Activated naive CD8-positive, alpha-beta T cell treated with anti-CD3 and anti-CD28 coated beads, Interleukin-2, amount 50 U/mL, for 24 hours (primary cell): ENCODE measurements around the gene SMAD3.

Experiments used
- ATAC-seq: fragments of 150-1000 bp; cut with Tn5 transposase; one replicate; pipeline ENCODE4 v1.10.0; 2021
- DNase-seq: peaks from one replicate; pipeline ENCODE4 v3.0.0; 2021
- H3K27ac Mint-ChIP-seq: one replicate; pipeline ENCODE4 v1.8.0; 2021; ENCODE audit warnings: mild to moderate bottlenecking, mixed read lengths
- H3K27me3 Mint-ChIP-seq: one replicate; pipeline ENCODE4 v1.8.0; 2021; ENCODE audit warnings: mixed read lengths
- H3K36me3 Mint-ChIP-seq: one replicate; pipeline ENCODE4 v1.8.0; 2021; ENCODE audit warnings: low read depth, mixed read lengths
- H3K4me1 Mint-ChIP-seq: one replicate; pipeline ENCODE4 v1.8.0; 2021; ENCODE audit warnings: mixed read lengths
- H3K4me3 Mint-ChIP-seq: one replicate; pipeline ENCODE4 v1.8.0; 2021; ENCODE audit warnings: mild to moderate bottlenecking, moderate library complexity, mixed read lengths
- H3K9me3 Mint-ChIP-seq: one replicate; pipeline ENCODE4 v1.8.0; 2021; ENCODE audit warnings: mixed read lengths

Gene SMAD3

DNA sequence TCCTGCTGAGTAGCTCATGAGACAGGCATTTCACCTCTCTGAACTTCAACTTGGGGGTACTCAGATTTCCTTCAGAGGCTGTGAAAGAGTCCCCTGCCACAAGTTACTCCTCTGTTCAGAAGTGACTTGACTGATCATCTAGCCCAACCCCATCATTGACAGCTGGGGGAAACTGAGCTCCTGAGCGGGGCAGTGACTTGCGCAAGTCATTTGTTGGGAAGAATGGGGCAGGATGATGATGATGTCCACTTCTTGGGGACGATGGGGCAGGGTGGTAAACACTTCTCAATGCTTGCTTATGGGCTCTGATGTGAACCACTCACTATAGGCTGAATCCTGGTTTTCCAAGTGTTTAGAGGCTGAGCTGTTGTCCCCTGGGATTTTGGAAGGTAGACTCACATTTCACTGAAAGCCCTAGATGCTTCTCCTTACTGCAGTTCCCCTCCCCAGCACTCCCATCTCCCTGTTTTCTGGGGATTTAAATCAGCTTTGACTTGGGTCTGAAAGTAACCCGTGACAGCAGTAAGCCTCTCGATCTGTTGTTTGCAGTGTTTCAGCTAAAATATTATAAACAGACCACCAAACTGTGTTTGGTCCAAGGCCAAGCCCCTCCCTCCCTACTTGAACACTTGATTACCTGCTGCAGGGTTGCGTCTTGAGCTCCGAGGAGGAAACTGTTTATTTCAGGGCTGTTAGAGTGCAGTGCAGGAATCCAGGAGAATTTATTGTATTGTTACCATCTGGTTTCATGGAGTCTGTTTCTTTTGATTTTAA is 25.1 kb downstream of the SMAD3 start:
- Mint-ChIP-seq H3K36me3 (peaks cover 1% of the 10 kb centered on the region), H3K9me3 (no peaks in the 10 kb centered on the region), H3K27me3 (peaks cover 2% of the 10 kb centered on the region), H3K27ac (peak overlapping the region; percentile 77), H3K4me1 (peaks cover 87% of the 10 kb centered on the region), H3K4me3 (no peak overlapping the region)
- DNase-seq: no peak
- no peak for ATAC-seq

DNA sequence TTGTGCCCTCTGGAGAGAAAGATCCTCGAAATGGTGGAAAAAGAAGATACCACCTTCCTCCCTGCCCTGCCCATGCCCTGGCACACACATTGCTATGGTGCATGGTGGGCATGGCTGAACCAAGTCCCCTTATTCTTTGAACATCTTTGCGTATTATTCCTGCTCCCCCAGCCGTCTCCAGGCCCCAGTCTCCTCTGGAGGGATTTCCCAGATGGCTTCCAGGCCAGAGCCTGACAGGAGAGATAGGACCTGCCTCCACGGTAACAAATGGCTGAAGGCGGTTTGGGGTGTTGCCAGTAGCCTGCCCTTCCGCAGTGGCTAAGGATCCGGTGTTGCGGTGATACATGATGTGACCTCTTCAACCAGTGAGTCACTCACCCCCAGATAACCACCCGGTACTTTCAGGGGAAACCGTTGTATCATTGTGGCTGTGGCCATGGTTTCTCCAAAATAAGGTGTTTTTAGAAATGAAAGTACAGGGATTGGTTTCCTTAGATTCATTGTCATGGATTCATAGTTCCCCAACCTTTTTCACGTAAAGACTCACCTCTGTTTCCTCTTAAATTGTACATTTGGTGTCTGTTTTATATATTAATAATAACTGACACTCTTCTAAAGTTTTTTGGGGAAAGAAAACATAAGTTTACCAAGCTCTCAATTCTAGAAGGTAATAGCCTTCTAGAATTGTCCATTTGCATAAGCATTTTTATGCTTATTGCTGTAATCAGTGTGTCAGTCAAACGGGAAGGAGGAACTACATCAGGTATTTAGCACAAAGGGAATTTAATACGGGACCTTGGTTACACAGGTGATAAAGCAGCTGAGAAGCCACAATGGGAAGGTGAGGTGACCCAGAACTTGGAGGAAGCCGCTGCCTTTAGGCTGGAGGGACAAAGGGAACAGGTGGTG is 25.9 kb downstream of the SMAD3 start:
- ATAC-seq (peak; percentile 84), DNase-seq (peak; percentile 77)
- peak overlapping the region; percentile 77 for H3K27ac Mint-ChIP-seq
- H3K4me3 Mint-ChIP-seq: no peak overlapping the region
- peaks cover 87% of the 10 kb centered on the region for H3K4me1 Mint-ChIP-seq
- H3K36me3 Mint-ChIP-seq: peaks cover 1% of the 10 kb centered on the region
- H3K9me3 Mint-ChIP-seq: no peaks in the 10 kb centered on the region
- peaks cover 2% of the 10 kb centered on the region for H3K27me3 Mint-ChIP-seq

DNA sequence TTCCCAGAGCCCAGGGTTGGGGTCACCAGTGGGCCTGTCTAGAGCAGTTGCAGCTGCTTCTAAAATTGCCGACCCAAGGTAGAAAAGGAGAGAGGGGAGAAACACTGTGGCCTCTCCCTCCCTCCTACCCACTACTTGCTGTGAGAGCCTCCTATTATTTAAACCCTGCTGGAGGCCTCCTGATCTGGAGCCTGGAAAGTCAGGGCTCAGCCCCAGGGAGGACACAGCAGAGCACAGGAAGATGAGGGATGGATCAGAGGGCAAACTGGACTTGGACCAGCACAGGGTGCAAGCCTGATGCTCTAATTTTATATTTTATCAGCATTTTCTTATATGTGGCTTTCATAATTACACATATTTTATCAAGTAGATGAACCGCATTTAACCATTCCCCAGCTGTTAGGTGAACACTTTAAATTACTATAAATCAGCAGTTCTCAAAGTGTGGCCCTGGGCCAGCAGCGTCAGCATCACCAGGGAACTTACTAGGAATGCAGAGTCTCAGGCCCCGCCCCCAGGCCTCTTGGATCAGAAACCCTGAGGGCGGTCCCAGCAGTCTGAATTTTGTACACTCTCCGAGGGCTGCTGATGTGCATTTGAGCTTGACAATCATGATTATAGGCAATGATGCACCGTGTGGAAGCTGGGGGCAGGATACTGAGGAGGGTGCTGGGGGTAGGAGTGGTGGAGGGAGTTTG is 26.7 kb downstream of the SMAD3 start:
- Mint-ChIP-seq H3K4me3 (no peak overlapping the region), H3K27ac (peak overlapping the region; percentile 77), H3K9me3 (no peaks in the 10 kb centered on the region), H3K27me3 (peaks cover 2% of the 10 kb centered on the region), H3K36me3 (peaks cover 2% of the 10 kb centered on the region), H3K4me1 (peaks cover 87% of the 10 kb centered on the region)
- DNase-seq: no peak
- ATAC-seq: no peak

DNA sequence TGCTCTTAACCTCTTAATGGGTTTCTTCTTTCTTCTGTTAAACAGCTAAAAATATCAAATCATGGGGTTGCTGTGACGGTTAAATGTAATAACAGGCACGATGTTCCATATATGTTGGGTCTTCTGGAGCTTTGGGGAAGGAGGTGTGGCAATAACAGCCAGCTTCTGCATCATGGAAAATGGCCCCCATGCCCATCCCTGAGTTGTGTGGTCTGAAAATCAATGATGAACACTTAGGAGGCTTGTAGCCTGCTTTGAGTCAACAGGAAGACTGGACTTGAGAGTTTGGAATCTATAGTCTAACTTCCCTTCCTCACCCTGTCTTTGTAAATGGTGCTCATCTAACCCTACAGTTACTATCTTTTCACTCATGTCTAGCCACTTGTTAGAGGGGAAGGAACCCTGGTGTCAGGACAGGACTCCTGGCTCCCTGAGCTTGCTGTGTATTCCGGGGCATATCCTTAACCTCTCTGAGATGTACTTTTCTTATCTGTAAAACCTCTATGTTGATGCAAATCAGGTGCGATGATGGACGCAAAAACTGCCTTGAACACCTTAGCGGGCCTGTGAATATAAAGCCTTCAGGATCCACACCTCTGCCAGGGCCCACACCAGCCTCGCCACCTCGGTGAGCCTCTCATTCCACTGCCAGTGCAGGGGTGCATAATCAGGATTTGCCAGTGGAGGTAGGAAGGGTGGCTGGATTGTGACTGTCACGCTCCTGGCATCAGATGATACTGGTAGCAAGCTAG is 27.5 kb downstream of the SMAD3 start:
- Mint-ChIP-seq H3K4me1 (peaks cover 87% of the 10 kb centered on the region), H3K27me3 (peaks cover 2% of the 10 kb centered on the region), H3K9me3 (no peaks in the 10 kb centered on the region), H3K36me3 (peaks cover 9% of the 10 kb centered on the region), H3K27ac (peak overlapping the region; percentile 34), H3K4me3 (no peak overlapping the region)
- DNase-seq: no peak
- no peak for ATAC-seq

DNA sequence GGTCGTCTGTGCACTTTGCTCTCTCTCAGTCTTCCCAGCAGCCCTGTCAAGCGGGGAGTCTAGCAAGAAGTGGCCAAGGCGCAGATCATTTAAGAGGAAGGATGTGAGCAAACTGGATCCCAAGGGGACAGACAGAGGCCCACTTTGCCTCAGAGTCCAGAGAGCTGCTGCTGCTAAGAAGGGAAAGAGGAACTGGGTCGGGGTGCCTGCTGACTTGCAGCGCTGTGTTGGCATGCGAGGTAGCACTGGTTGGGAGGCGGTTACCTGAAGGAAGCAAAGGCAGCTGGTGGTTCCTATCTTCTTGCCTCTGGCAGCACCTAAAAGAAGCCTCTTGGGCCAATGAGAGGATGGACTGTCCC is 28.1 kb downstream of the SMAD3 start:
- no peak overlapping the region for H3K4me3 Mint-ChIP-seq
- H3K4me1 Mint-ChIP-seq: peaks cover 87% of the 10 kb centered on the region
- H3K9me3 Mint-ChIP-seq: no peaks in the 10 kb centered on the region
- H3K27me3 Mint-ChIP-seq: peaks cover 2% of the 10 kb centered on the region
- DNase-seq (no peak), ATAC-seq (no peak)
- peaks cover 11% of the 10 kb centered on the region for H3K36me3 Mint-ChIP-seq
- H3K27ac Mint-ChIP-seq: peak overlapping the region; percentile 18

DNA sequence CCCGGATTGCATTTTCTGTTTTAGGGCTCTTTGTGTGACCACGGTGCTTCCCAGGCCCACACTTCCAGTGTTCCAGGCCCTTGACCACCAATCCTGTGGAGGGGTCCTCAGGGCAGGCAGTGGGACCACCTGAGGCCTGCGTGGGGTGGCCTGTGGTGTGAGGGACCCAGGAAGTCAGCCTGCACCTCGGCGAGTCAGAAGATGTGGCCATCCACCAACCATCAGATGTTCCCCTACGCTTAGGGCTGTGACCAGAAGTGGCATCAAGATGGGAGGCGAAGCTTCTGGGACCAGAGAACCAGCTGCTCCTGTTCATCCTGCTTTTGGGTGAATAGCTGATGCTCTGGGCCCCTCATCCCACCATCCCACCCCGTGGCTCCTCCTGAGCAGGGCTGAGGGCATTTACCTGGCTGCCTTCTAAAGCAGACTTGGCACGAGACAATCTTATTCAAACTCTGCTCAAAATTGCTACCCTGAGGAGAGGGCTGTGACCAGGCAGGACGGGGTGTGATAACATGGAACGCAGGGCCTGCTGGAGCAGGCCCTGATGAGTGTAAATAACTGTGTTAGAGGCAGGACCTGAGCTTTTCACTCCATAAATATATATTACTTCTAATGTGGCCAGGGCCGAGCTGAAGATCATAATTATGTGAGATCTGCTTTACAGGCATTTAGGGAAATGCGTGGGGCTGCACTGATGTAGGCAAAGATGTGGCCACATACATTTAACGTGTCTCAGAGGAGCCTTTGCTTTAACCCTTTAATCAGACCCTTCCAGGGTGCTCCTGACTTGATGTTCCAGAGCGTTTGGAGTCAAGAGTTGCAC is 28.8 kb downstream of the SMAD3 start:
- no peak for DNase-seq
- H3K27ac Mint-ChIP-seq: peak overlapping the region; percentile 34
- ATAC-seq: no peak
- peaks cover under 1% of the 10 kb centered on the region for H3K27me3 Mint-ChIP-seq
- H3K4me3 Mint-ChIP-seq: no peak overlapping the region
- no peaks in the 10 kb centered on the region for H3K9me3 Mint-ChIP-seq
- peaks cover 11% of the 10 kb centered on the region for H3K36me3 Mint-ChIP-seq
- H3K4me1 Mint-ChIP-seq: peaks cover 89% of the 10 kb centered on the region

DNA sequence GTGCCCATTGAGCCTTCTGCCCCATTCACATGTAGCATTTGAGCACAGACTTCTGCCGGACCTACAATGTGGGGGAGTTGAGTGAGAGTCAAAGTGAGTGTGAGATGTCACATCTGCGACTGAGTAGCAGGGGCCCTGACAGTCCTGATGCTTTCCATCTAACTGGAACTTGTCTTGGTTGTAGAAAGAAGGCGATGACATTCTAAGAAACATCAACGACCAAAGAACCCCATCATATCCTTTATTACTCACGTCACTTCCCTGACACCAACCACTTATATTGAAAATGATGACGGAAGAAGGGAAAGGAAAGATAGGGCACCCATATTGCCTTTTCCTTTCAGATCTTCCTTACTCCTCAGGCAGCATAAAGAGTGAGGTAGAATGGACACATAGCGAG is 30.5 kb downstream of the SMAD3 start:
- ATAC-seq: no peak
- Mint-ChIP-seq H3K4me3 (no peak overlapping the region), H3K27me3 (no peaks in the 10 kb centered on the region), H3K27ac (peak overlapping the region; percentile 44), H3K4me1 (peaks cover 83% of the 10 kb centered on the region), H3K9me3 (no peaks in the 10 kb centered on the region), H3K36me3 (peaks cover 11% of the 10 kb centered on the region)
- DNase-seq: no peak

DNA sequence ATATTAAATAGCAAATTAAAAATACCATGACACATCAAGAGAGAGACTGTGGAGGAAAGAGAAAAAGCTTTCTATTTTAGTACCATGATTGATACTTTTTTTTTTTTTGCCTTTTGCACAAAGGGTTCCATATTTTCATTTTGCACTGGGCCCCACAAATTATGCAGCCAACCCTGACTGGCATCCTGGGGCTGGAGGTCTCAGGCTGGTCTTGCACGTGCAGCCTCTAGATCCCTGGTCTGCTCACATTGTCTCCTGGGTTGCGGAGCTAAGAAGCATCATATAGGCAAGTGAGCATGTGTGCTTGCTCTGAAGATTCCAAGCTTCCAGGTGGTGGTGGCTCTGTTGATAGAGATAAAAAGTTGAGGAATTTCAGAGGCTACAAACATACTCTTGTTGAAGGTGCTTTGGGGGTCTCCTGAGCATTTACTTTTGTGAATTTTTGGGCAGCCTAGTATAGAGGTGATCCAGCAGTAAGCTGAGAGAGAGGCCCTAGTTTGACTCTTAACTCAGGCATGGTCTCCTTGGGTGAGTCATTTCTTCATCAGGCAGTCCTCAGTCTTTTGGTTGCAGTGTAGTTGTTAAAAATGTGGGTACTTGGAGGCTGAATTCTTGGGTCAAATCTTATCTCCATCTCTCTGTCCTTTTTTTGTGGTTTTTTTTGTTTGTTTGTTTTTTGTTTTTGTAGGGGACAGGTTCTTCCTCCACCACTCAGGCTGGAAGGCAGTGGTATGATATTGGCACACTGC is 31.3 kb downstream of the SMAD3 start:
- Mint-ChIP-seq H3K4me1 (peaks cover 75% of the 10 kb centered on the region), H3K27me3 (no peaks in the 10 kb centered on the region), H3K9me3 (no peaks in the 10 kb centered on the region), H3K36me3 (peaks cover 11% of the 10 kb centered on the region), H3K4me3 (no peak overlapping the region), H3K27ac (peak overlapping the region; percentile 85)
- DNase-seq (no peak), ATAC-seq (peak; percentile 25)

DNA sequence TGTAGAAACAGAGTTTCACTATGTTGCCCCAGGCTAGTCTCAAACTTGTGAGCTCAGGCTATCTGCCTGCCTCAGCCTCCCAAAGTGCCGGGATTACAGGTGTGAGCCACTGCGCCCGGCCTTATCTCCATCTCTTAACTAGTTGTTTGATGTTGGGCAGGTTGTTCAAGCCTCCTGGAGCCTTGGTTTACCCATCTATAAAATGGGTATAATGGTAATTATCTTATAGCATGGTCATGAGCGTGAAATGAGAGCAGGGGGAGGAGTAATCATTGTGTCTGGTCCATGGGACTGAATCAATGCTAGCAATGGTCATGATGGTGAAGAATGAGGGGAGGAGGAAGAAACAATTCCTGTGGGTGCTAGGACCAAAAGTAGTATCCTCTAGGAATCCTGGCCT is 32.0 kb downstream of the SMAD3 start:
- H3K9me3 Mint-ChIP-seq: no peaks in the 10 kb centered on the region
- no peak overlapping the region for H3K4me3 Mint-ChIP-seq
- peak overlapping the region; percentile 85 for H3K27ac Mint-ChIP-seq
- H3K36me3 Mint-ChIP-seq: peaks cover 11% of the 10 kb centered on the region
- peaks cover 68% of the 10 kb centered on the region for H3K4me1 Mint-ChIP-seq
- ATAC-seq: no peak
- DNase-seq: no peak
- H3K27me3 Mint-ChIP-seq: no peaks in the 10 kb centered on the region

DNA sequence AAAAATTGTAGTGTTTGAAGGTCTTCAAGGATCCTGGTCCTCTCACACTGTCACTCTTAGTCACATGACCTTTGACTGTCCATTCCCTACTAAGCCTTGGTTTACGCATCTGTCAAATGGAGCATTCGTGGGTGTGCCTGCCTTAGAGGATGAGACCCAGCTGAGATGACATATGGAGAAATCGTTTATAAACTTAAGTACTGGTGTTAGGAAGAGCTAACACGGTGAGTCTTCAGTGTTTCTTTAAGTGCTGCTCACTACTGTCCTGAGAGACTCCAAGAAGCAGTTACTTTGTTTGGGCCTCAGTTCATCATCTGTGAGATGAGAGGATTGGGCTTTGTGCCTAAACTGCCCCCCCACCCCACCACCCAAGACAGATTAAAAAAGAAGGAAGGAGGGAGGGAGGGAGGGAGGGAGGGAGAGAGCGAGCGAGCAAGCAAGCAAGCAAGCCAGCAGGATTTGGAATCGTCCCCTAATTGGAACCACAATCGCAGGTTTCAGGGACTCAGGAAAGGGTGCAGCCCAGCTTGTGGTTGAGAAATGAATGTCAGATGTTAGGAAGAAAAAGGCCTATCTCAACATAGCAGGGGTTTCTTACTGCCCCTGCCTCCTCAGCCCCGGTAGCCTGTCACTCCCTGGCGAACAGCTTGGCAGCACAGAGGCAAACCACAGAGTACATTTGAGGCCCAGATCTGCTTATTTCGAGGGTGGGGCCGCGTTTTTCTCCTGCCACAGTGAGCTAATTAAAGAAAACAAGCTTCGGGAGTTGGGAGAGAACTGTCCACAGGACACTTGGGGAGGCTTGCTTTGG is 32.7 kb downstream of the SMAD3 start:
- DNase-seq: no peak
- H3K4me3 Mint-ChIP-seq: peak overlapping the region; percentile 71
- no peaks in the 10 kb centered on the region for H3K9me3 Mint-ChIP-seq
- no peak for ATAC-seq
- no peaks in the 10 kb centered on the region for H3K27me3 Mint-ChIP-seq
- H3K27ac Mint-ChIP-seq: peak overlapping the region; percentile 85
- peaks cover 61% of the 10 kb centered on the region for H3K4me1 Mint-ChIP-seq
- peaks cover 12% of the 10 kb centered on the region for H3K36me3 Mint-ChIP-seq

DNA sequence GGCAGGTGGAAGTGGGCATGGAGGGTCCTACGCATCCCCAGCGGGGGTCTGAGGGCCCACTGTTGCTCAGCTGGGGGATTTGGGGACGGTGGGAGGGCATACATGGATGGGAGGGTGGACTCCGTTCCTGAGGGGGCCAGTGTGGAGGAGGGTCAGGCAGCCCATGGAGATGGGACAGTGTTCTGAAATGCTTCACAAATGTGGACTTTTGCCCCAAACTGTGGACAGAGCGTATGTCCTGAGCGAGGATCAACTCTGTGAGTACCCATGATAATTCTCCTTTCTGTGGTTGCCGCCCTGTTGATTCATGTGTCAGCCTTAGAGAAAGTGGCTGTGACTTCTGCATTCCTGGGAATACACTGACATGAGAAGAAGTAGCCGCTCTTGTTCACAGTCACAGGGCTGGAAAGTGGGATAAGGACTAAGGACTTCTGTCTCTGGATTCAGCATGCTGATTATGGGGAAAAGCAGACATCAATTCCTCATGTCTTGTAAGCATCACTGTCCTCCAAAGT is 33.4 kb downstream of the SMAD3 start:
- H3K27me3 Mint-ChIP-seq: no peaks in the 10 kb centered on the region
- peak overlapping the region; percentile 71 for H3K4me3 Mint-ChIP-seq
- H3K9me3 Mint-ChIP-seq: no peaks in the 10 kb centered on the region
- H3K36me3 Mint-ChIP-seq: peaks cover 13% of the 10 kb centered on the region
- ATAC-seq (no peak), DNase-seq (no peak)
- peaks cover 55% of the 10 kb centered on the region for H3K4me1 Mint-ChIP-seq
- H3K27ac Mint-ChIP-seq: peak overlapping the region; percentile 85

DNA sequence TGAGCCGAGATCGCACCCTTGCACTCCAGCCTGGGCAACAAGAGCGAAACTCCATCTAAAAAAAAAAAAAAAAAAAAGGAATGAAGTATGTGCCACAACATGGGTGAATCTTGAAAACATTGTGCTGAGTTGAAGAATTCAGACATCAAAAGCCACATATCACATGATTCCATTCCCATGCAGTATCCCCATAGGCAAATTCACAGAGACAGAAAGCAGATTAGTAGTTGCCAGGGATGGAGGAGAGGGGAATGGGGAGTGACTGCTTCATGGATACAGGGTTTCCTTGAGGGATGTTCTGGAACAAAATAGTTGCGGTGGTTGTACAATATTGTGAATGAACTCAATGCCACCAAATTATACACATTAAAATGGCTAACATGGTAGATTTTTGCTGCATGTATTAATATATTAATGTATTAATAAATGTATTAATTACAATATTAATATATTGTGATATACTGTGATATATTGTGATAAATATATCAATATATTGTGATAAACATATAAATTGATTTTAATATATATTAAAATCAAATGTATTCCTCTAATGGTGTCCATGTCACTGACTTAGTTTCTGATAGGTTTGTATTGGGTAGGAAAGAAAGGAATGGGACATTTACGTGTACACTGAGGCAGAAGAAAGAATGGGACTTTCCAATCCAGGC is 34.9 kb downstream of the SMAD3 start:
- peaks cover 48% of the 10 kb centered on the region for H3K4me1 Mint-ChIP-seq
- DNase-seq: no peak
- no peaks in the 10 kb centered on the region for H3K9me3 Mint-ChIP-seq
- H3K27ac Mint-ChIP-seq: peak overlapping the region; percentile 55
- no peak for ATAC-seq
- H3K4me3 Mint-ChIP-seq: no peak overlapping the region
- no peaks in the 10 kb centered on the region for H3K27me3 Mint-ChIP-seq
- peaks cover 13% of the 10 kb centered on the region for H3K36me3 Mint-ChIP-seq
